Measurements from ENCODE around the gene UBXN1.

GRCh38 chr11:62648185-62648966 is 30.5 kb downstream of the UBXN1 start:
- TF ChIP-seq CTCF (IDR thresholded peaks at IDR 0.05 in 4 of 5, conservative IDR thresholded peaks at IDR 0.05 in 1 of 5) (no peak), POLR2A (IDR thresholded peaks at IDR 0.05) (no peak)

All from gastrocnemius medialis (tissue), 4 donors.